Measurements from ENCODE around the gene HDAC1. TPM values are rescaled to one million over a fixed set of nuclear protein-coding genes. Genes with fewer than 3 reads are reported as not detected.

HDAC1 gene
- total and polyA plus RNA-seq, 2 of the 8 experiments (the other 6 are each of a cell fraction or from before 2014, with no cell fraction given): 111 to 125 TPM

- TF ChIP-seq CHD7 (IDR thresholded peaks at IDR 0.05; ENCODE audit: insufficient replicate concordance, low read length): no peak
- no peak for TF ChIP-seq EZH2 (IDR thresholded peaks at IDR 0.05; ENCODE audit: low read depth, low read length, severe bottlenecking)
- TF ChIP-seq SIRT6 (IDR thresholded peaks at IDR 0.05; ENCODE audit: low read length): no peak
- no peak for TF ChIP-seq RFX5 (IDR thresholded peaks at IDR 0.05; ENCODE audit: borderline replicate concordance, low read depth, low read length)
- no peak for TF ChIP-seq ASH2L (IDR thresholded peaks at IDR 0.05; ENCODE audit: low read length)
- TF ChIP-seq SP4 (IDR thresholded peaks at IDR 0.05; ENCODE audit: low read length): no peak
- no peak for TF ChIP-seq CTCF (IDR thresholded peaks at IDR 0.05; ENCODE audit: control extremely low read depth in 1 of 3, insufficient read depth in 1 of 3, low read depth in 1 of 3, low read length in 3 of 3)
Observed at GRCh38 chr1:32346532-32347157, 54.8 kb downstream of the HDAC1 start (continued).
